ENCODE measurements around the gene COL15A1.

COL15A1 gene

GRCh38 chr9:99019510-99020331, 76.0 kb downstream of the COL15A1 start:
- no peak for DNase-seq

GRCh38 chr9:99020786-99021436, 77.2 kb downstream of the COL15A1 start:
- DNase-seq = no peak

GRCh38 chr9:99021512-99021911, 77.8 kb downstream of the COL15A1 start:
- DNase-seq = no peak

- no peak for DNase-seq
These were observed 79.5 kb downstream of the COL15A1 start for GRCh38 chr9:99023231-99023630.

- no peak for DNase-seq
These were observed 80.1 kb downstream of the COL15A1 start for GRCh38 chr9:99023831-99024230.

GRCh38 chr9:99024959-99025358, 81.3 kb downstream of the COL15A1 start:
- DNase-seq = no peak

- no peak for DNase-seq
These were observed 82.0 kb downstream of the COL15A1 start for GRCh38 chr9:99025616-99026270.

GRCh38 chr9:99026271-99026955, 82.7 kb downstream of the COL15A1 start:
- DNase-seq = no peak

- DNase-seq = no peak
These were observed 83.2 kb downstream of the COL15A1 start for GRCh38 chr9:99026956-99027298.

GRCh38 chr9:99027443-99027842, 83.7 kb downstream of the COL15A1 start:
- DNase-seq = no peak

- no peak for DNase-seq
These were observed 85.5 kb downstream of the COL15A1 start for GRCh38 chr9:99029083-99029645.

- DNase-seq = no peak
These were observed 86.4 kb downstream of the COL15A1 start for GRCh38 chr9:99030092-99030511.

GRCh38 chr9:99030610-99031109, 87.0 kb downstream of the COL15A1 start:
- DNase-seq = no peak

- DNase-seq = no peak
These were observed 87.6 kb downstream of the COL15A1 start for GRCh38 chr9:99031319-99031718.

- DNase-seq = no peak
These were observed 88.3 kb downstream of the COL15A1 start for GRCh38 chr9:99031994-99032393.

- DNase-seq = no peak
These were observed 90.4 kb downstream of the COL15A1 start for GRCh38 chr9:99034149-99034548.

GRCh38 chr9:99035313-99035712, 91.6 kb downstream of the COL15A1 start:
- DNase-seq = no peak

GRCh38 chr9:99037769-99038483, 94.2 kb downstream of the COL15A1 start:
- no peak for DNase-seq

GRCh38 chr9:99038484-99038820, 94.7 kb downstream of the COL15A1 start:
- DNase-seq = no peak

GRCh38 chr9:99039505-99040182, 95.9 kb downstream of the COL15A1 start:
- no peak for DNase-seq

GRCh38 chr9:99040251-99040900, 96.7 kb downstream of the COL15A1 start:
- DNase-seq = no peak

Measured in NCI-H1930 (cell line).